Stimulated activated CD8-positive, alpha-beta memory T cell treated with anti-CD3 and anti-CD28 coated beads, Interleukin-7, amount 100 ng/mL, for 1 hour (primary cell): Measurements from ENCODE around the gene SORCS2.

ENCODE experiments used
- DNase-seq, 2 donors: peaks; one replicate each; pipeline ENCODE4 v3.0.0-alpha.2; 2020; ENCODE audit warnings: low read depth in 2 of 2

SORCS2 gene

DNA sequence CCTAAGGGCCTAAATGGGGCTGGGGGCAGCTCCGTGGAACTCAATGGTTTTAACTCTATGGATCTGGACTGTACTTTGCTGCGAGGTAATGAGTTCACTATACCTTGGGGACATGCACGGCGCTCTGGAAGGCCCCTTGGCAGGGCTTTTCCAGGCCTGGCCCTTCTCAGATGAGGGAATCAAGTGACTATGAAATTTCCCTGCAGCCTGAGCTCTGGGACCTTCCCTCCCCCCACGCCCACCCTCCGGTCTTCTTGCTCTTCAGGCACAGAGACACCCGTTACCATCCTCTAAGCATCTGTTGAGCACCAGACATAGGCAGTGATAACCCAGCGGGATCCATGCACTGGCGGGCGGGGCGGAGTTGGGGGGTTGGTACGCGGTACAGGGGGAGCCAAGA is 133.2 kb downstream of the SORCS2 start:
- no peak for DNase-seq

DNA sequence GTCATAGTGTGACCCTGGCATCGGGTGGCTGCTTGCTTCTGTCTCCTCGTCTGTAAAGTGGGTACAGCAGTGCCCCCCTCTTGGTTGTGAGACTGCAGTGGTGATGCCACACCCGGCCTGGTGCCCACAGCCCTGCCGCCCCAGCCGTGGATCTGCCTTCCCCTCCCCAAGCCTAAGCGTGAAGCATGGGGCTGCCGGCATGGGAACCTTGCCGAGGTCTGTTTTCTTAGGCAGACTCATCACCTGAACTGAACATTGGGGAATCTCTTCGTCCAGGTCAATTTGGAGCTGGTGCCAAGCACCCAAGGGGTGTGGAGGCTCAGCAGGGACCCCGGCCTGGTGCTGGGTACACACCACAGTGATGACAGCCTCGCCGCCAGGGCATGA is 134.0 kb downstream of the SORCS2 start:
- DNase-seq = no peak

DNA sequence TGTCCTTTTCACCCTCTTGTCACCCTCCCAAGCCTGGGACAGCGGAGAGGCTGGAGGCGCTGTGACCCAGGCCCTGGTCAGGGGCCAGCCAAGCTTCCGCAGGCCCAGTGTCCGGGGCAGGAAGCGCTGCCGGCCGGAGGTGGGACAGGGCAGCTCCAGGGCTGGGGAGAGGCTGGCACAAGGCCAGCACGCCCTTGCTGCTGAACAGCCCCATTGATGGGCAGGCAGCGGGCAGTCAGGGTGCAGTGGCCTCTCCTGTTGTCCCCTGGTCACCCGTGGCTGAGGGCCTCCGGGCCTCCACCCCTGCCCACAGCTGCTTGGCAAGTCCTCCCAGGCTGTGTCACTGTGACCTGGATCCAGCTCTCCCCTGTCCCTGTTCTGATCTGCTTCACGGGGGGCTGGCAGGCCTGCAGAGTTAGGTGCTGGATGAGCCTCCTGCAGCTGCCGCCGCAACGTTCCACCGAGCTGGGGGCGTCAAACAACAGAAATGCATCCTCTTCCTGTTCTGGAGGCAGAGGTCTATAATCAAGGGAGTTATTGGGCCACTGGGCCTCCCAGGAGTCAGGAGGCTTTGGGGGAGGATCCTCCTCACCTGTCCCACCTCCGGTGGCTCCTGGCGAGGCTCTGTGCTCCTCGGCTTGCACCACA is 134.5 kb downstream of the SORCS2 start:
- no peak for DNase-seq

DNA sequence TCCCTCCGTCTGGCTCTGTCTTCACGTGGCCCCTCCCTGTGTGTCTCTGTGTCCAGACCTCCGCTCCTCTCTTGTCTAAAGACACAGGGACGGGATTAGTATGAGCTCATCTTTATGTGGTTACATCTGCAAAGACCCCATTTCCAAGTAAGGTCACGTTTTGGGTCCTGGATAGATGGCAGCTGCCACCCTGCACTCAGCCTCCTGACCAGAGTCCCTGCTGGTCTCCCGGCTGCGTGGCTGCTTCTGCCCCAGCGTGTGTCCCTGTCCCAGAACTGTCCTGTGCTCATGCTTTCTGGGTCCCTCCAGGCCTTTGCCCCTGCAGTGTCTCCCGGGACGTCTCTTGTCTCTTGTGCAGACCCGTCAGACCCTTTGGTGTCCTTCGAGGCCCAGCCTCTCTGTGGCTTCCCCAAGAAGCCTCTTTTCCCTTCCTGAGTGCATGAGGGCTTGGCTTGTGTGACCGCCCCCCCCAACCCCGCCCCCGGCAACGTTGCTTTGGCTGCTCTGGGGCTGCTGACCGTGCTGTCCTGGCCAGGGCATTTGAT is 135.1 kb downstream of the SORCS2 start:
- no peak for DNase-seq

DNA sequence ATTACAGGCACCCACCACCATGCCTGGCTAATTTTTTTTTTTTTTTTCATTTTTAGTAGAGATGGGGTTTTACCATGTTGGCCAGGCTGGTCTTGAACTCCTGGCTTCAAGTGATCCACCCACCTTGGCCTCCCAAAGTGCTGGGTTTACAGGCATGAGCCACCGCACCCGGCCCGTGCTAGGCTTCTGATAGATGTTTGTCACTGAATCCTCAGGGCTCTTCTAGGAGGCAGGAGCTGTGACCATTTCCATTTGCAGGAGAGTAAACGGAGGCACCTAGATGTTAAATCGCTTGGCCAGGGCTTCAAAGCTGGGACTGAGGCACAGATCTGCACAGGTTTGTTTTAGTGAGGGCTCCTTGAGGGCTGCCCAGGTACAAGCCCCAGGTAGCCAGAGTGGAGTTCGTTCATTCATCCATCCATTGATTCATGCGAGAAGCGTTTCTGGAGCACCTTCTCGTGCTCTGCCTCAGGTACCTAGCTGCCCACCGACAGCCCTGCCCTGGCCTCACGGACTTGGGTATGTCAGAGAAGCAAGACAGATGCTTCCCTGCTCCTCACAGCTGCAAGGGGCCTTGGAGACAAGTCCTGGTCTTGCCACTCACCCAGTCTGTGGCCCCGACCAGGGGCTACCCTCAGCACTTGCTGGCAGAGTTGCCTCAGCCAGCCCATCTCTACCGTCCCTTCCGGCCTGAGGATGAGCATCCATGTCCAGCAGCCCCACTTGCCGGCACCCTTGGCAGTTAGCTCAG is 136.0 kb downstream of the SORCS2 start:
- no peak for DNase-seq

DNA sequence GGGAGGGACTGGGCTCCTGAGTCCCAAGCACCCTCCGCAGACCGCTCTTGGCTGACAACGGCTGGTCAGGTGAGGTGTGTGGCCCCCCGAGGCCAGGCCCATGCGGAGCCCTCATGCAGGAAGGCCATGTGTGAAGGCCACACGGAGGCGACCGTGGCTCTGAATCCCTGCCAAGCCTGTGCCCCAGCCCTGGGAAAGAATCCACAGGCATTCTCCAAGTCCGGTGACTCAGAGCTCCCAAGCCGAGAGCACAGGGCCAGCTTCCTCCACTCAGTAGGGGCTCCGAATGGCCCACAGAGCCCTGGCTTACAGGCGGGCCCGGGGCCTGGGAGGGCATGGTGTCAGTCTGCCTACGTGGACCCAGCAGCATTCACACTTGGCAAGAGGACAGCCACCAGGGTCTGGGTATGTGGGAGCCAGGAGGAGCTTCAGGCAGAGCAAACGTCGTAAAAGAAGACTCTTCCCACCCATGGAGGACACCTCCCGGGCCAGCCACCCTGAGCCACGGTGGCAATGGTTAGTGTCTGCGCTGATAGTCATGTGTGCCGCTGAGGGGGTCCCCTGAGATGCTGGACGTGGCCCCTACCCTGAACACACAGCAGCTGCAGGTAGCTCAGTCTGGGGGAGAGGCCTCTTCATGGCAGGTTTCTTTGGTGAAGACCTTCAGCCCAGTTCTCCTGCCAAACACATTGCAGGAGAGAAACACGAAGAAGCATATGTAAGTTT is 136.7 kb downstream of the SORCS2 start:
- DNase-seq = no peak

DNA sequence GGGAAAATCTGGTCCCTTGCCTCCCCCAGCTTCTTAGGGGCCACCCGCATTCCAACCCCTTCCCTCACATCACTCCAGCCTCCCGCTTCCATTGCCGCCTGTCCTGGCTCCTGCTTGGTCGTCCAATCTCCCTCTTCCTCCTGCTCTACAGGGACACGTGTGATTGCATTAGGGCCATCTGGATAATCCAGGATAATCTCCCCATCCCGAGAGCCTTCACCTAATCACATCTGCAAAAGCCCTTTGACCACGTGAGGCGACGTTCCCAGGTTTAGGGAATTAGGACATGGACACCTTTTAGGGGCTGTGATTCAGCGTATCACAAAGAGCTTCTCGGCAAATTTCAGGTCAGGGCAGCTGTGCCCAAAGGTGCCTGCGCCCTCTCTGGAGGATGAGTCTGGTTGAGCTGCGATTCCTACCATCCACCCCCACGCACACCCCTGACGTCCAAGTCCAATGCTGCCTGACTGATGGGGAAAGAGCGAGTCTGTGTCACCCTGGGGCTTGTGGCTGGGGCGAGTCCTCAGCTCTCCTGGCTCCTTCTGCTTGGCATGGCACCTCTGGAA is 137.8 kb downstream of the SORCS2 start:
- no peak for DNase-seq

DNA sequence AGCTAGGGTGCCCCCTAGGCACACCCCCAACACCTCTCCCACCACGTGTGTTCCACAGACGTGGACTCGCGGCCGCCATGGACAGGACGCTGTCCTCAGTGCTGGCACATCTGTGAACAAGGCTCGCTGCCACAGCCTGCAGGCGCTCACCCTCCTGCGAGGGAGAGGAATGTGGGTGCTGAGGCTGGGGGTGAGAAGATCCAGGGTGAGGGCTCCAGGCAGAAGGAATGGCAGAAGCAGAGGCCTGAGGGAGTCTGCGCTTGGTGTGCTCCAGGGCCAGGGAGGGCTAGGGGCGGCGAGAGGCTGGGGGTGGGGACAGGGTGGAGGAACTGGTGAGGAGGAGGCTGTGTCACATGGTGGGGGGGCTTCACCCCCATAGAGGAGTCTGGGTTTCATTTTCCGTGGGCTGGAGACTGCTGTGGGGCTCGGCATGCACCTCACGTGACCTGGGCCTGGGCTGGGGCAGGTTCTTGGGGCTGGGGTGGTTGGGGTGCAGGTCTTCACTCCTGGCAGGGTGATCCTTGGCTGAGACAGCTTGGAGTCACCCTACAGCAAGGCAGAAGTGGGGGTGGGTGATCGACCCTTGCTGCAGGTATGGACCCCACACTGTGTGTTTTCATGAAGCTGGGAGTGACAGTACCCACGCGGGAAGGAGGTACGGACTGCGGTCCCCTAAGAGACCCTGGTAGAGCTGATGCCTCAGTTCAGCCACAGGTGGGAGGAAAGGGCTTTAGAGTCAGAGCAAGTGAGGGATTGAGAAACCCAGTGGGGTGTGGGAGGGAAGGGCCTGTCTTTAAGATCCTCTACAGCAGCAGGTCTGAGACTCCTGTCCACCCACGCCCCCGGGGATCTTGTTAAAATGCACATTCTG is 138.7 kb downstream of the SORCS2 start:
- no peak for DNase-seq

DNA sequence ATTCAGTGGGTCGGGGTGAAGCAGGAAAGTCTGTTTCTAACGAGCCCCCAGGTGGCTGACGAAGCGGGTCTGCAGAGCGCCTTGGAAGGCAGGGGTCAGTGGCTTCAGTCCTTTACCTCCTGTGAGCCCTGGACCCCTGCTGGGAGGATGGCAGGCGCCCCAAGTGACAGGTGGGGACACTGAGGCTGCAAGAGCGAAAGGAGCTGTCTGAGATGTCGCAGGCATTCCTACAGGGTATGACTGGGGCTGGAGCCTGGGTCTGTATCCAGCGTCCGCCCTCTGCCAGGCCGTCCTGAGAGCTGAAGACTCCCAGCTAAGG is 139.3 kb downstream of the SORCS2 start:
- no peak for DNase-seq

DNA sequence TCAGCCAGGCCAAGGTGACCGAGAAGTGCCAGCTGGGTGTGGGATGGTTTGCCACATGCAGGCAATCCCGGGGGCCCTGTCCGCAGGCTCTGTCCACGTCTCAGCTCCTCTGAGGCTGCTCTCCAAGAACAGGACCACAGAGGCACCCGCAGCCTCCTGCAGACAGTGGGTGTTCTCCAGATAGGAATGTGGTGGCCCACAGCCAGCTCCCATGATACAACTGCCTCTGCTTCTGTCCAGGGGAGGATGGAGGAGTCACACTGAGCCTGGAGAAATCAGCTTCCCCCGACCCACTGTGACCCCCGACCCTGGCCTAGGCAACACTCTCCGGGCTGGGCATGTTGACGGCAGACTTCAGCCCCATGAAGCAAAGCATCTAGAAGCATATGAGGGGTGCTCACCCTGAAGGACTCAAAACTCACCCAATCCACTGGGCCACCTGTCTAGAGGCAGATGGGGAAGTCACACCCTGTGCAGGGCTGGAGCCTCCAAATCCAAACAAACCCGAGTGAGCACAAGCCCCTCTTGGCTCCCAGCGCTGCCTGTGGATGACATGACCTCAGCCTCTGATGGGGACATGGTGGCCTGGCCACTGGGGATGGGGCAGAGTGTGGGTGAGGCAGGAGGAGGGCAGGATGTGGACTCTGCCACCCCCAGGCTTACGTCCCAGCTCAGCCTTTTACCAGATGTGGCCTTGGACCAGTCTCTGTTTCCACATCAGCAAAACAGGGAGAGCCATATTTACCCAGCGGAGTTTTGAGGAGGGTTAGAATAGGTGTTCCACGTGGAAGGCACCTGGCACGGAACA is 140.1 kb downstream of the SORCS2 start:
- DNase-seq = no peak

DNA sequence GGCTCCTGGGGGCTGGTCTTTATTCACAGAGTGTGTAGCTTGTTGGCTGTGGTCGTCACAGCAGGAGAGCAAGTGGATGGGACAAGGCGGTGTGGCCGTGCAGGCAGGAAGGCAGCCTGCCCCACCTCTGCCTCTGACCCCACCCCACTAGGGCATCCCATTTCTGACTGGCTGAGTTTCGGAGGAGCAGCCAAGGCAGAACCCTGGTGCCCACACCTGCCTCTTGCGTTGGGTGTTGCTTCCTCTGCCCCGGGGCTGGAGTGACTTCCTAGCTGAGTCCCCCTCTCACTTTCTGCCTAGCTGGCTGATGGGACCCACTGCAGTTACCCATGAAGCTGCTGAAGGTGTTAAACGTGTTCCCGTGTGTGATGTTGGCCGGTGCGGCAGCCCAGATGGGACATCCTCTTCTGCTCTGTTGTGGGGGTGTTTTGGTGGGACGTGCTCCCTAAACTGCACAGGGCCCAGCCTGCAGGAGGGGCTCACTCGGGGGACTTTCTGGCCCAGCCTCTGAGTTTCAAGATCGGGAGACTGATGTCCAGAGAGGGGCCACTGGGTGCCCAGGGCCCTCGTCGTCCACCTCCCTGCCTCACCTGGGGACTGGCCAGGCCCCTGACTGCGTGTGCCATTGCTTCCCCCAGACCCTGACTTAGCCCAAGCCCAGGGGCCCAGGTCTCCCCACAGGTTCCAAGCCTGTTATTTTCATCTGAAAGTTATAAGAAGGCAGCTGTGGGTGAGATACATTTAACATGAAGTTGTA is 140.9 kb downstream of the SORCS2 start:
- no peak for DNase-seq

DNA sequence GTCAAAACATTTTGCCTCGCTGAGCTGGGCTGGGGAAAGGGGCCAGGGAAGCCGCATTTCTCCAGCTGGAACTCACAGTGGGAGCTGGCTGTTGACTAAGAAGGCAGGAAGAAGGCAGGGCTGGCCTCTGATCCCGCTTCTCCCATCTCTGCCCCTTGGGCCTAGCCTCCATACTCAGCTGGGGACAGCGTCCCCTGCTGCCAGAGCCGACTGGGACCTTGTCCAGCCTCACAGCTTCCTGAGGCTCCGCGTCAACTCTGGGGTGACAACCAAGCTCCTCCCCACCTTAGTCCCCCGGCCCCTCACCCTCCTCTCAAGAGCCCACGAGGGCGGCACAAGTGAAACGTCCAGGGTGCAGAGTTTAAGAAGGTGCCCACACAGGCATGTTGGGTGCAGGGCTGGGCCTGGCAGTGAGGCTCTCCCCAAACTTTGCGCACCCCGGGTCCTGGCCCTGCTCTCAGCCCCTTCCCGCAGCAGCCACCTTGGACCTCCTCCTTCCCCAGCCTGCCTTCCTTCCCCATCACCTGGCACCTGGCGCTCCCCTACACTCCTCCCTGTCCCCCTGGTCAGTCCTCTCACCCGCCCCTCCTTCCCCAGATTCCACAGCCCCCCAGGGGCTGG is 141.6 kb downstream of the SORCS2 start:
- no peak for DNase-seq

DNA sequence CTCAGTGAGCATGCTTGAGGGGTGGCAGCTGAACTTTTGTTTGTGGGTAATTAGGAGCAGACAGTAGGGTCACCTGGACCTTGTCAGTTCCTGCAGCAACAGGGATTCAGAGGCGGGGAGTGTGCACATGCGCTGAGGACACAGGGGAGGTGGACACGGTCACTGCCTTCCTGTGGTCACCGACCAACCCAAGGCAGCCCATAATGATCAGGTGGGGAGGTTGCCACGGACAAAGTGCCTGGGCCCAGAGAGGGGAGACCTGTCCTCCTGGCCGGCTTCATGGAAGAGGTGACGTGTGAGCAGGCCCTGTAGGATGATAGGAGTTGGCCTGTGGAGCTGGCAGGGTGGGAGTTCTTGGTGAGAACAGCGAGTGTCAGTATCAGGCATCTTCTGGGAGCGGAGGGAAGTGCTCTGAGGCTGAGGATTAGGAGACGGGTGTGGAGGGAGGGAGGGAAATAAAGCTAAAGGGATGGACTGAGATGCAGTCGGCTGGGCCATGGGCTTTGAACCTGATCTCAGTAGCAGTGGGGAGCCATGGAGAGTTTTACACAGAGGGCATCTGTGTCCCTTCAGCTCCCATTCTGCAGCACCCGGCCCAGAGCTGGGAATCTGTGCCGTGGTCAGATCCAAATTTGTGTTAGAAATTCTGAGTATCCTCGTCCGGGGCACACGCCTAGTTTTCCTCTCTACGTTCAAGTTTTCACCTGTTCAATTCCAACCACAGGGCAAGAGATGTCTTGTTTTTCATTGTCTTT is 142.4 kb downstream of the SORCS2 start:
- no peak for DNase-seq

DNA sequence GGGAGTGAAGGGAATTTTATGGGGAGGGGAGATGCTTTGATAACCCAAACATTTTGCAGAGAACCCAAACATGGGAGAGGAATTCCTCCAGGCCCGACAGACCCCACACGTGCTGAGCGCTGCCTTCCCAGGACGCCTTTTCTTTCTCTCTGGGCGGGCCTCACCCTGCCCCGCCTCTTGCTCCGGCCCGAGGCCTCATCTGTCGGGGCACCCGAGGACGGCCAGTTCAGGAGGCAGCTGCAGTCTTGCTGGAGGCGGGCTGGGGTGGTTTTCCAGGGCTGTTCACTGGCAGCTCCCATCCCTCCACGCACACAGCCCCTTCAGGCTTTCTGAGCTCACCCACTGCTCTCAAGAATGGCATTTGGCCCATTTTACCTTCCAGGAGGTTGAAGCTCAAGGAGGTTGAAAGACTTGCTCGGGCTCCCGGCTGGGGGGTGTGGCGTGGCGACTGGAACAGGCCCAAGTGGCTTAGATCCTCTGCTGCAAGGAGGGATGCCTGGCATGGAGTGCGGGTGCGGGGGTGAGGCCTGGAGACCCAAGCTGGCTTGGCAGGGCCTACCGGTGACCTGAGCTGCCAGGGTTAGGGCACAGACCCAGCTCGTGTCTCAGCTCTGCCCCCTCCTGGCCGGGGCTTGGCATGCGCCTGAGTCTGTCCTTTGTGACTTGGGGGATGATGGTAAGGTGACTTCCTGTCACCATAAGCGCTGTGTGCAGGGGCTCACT is 143.2 kb downstream of the SORCS2 start:
- no peak for DNase-seq

DNA sequence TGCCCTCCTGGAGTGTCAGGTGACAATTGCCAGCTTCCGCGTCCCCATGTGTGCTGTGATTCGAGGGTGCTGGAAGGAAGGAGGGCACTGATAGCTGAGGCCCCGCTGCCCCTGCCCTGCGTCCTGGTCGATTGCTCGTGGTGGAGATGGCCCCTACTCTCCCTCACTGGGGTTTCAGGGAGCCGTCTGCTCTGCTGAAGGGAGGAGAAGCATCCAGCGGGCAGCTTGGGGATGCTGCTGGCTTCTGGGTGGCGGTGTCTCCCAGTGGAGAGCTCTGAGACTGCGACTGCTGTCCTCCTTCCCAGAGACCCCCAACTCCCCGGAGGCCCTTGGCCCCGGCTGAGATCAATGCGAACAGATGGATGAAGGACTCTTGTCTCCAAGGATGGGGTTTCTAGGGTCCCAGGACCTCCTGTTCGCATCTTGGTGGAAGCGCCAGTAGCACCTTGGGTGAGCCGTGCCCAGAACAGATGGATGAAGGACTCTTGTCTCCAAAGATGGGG is 143.8 kb downstream of the SORCS2 start:
- no peak for DNase-seq

DNA sequence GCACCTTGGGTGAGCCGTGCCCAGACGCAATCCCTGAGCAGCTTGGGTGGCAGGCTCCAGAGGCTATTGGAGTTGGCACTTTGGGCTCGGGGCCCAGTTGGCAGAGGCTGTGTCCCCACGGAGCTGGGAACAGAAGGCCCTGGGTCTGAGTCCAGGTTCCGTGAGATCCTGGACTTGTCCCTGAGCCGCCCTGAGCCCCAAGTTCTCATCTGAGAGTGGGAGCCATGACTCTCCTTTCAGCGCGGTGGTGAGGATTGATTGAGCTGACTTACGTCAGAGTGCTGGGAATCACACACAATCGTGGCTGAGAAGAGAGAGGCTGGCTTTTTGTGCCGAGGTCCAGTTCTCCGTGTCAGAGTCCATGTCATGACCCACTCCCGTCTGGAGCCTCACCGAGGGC is 144.4 kb downstream of the SORCS2 start:
- DNase-seq = no peak

DNA sequence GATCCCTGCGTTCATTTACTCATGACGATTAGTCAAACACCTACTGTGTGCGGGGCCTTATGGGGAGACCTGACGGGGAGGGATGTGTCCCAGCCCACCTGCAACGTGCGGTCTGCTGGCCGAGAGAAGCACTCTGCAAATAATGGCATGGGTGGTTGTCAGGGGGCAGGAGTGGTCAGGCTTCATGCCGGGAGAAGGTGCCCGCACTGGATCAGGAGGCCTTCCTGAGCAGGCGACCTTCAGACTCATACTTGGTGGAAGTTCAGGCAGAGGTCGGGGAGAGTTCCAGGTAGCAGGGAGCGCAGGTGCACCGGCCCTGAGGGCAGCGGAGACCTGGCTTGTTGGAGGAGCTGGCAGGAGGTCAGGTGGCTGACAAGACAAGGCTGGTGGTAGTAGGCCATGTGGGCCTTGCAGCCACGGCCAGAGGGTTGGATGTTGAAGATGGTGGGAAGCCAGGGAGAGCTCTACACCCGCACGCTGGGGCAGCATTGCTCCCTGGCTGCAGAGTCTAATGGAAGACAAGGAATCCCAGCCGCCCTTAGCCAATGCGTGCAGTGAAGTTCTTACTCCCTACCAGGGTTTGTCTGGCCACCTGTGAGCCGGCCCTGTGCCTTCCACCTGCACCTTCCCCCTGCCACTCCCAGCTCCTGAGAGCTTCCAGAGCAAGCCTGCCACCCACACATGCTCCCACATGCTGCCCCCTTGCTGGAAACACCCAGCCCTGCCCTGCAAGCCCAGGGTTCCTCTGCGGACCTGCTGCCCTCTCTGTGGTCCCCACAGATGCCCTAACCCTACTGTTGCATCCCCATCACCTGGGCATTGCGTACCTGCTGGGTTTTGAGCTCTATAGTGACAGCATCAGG is 145.1 kb downstream of the SORCS2 start:
- no peak for DNase-seq
